ENCODE results near the gene SAMD4A.
A peak's percentile ranks its signal among the peaks of the same experiment; 100 is the strongest.

Gene SAMD4A

DNA sequence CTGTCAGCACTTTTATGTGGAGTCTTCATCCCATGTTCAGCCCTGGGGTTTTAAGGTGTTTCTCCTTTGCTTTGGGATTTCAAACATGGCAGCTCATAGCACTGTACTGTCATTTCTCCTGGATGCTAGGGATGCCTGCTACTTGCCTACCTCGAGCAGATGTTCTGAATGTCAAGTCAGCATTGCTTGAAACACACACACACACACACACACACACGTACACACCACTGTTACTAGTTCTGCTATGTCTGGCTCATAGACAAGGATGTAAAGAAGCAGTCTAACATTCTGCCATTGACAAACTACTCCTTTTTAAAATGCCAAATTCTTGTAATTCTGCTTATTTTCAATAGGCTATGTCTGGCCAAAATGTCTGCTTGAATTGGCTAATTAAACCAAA is 72.7 kb downstream of the SAMD4A start:
- TF ChIP-seq, protein P1, sequence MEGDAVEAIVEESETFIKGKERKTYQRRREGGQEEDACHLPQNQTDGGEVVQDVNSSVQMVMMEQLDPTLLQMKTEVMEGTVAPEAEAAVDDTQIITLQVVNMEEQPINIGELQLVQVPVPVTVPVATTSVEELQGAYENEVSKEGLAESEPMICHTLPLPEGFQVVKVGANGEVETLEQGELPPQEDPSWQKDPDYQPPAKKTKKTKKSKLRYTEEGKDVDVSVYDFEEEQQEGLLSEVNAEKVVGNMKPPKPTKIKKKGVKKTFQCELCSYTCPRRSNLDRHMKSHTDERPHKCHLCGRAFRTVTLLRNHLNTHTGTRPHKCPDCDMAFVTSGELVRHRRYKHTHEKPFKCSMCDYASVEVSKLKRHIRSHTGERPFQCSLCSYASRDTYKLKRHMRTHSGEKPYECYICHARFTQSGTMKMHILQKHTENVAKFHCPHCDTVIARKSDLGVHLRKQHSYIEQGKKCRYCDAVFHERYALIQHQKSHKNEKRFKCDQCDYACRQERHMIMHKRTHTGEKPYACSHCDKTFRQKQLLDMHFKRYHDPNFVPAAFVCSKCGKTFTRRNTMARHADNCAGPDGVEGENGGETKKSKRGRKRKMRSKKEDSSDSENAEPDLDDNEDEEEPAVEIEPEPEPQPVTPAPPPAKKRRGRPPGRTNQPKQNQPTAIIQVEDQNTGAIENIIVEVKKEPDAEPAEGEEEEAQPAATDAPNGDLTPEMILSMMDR (conservative IDR thresholded peaks at IDR 0.05; ENCODE audit: low read depth, low read length): no peak
- H3K4me3 ChIP-seq (ENCODE audit: low read length): no peak overlapping the region
- no peak for DNase-seq (ENCODE audit: low read depth)

DNA sequence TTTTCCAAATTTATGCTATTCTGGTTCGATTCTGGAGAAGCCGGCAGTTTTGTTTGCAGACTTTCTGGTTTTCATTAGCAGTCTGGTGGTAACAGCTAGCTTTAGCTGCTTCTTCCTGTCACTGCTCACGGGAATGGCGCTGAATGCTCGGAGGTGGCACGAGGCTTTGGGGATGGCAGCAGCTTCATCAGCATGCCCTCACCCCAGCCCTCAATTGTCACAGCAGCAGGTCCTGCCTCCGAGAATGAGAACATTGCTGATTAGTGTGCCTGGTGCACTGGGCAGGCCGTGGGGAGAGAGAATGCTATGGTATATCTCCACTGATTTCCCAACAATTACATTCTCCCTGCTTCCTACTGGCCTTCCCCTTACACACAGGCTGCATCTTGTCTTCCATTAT is 73.6 kb downstream of the SAMD4A start:
- no peak for DNase-seq (ENCODE audit: low read depth)
- no peak overlapping the region for H3K4me3 ChIP-seq (ENCODE audit: low read length)
- TF ChIP-seq, protein P1 (conservative IDR thresholded peaks at IDR 0.05; ENCODE audit: low read depth, low read length): no peak

DNA sequence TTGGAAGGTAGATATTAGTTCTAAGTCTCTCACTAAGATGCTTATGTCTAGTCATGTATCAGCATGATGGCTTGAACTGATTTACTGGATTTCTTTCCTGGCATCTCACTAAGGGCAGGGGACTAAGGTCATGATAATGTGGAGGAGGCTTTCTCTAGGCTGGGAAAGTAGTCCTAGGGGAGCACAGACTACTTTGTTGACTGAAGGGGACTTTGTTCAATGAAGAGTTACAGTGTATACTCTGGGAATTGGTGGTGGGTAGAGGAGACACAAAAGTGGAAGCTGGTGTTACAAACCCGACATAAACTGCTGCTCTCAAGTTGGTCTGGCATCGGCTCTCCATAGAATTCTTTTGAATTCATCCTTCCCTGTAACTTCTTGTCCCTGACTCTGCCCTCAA is 75.2 kb downstream of the SAMD4A start:
- no peak overlapping the region for H3K4me3 ChIP-seq (ENCODE audit: low read length)
- TF ChIP-seq, protein P1 (conservative IDR thresholded peaks at IDR 0.05; ENCODE audit: low read depth, low read length): no peak
- DNase-seq (ENCODE audit: low read depth): no peak

DNA sequence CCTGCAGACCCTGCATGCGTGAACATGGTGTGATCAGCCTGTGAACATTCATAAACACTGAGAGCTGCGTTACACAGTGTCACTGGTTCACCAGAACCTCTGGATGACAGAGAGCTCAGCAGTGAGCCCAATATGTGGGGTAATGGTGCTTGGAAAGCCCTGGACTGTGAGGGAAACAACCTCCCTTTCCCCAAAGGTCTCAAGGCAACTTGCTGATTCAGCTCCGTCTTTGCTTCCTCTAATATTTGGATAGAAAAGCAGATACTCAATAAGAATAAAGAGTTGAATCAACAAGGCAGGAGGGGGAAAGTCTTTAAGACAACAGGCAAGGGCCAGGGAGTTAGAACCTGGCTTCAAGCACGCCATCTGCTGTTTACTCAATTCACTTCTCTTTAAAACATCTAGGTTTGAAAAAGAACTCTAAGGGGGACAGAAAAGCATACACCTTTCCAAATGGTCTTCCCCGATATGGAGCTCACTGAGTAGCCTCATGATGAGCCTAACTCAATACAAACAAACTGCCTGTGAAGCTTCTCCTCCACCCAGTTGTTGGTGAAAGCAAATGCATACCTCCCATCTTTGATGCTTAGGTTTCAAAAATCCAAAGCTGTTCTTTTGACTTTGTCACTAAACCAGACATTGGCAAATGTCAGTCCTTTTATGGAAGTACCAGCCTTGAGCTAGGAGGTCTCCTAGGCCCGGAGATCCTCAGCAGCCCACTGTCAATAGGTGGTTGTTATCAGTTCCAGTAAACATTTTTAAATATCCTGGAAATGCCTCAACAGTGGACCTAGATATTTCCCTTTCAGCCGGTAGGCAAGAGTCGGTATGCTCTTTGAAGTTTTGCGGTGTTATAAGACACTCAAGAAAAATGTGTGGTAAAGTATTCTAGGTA is 76.1 kb downstream of the SAMD4A start:
- no peak overlapping the region for H3K4me3 ChIP-seq (ENCODE audit: low read length)
- DNase-seq (ENCODE audit: low read depth): no peak
- TF ChIP-seq, protein P1 (conservative IDR thresholded peaks at IDR 0.05; ENCODE audit: low read depth, low read length): peak; percentile 43

DNA sequence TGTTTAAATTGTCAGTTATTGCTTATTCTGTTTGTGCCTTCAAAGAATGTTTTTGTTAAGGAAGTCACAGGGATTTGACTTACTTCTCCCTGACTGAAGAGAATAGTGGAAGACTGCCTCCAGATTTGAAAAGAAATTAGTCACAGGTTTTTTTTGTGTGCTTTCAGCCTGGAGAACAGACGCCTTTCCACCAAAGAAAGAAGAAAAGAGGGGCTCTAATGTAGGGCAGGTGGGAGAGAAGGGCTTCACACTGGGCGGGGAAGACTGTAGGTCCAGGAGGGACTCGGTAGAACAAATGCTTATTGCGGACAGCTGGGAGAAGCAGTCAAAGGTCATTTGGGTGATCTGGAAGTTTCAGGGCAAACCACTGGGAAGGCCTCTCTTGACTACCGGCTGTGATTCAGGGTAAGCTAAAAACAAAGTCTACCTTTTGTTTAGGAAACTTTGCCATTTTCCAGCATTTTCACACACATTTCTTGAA is 76.8 kb downstream of the SAMD4A start:
- TF ChIP-seq, protein P1 (conservative IDR thresholded peaks at IDR 0.05; ENCODE audit: low read depth, low read length): no peak
- H3K4me3 ChIP-seq (ENCODE audit: low read length): no peak overlapping the region
- DNase-seq (ENCODE audit: low read depth): no peak

DNA sequence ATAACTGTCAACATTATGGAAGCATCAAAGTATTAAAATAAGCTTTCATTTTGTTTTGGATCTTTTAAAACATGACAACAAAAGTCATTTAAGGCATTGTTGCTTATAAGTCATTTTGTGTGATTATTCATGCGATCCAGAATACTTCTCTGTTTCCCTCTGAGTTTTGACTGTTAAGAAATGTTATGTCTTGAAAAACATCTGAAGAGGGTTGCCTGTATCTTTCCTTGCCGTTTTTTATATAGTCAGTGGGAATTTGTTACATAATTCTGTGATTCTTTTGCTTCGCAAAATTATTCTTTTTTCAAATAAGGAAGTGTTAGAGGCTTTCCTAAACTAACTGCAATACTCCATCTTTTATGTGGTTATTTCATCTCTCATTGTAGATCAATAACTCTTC is 78.7 kb downstream of the SAMD4A start:
- no peak overlapping the region for H3K4me3 ChIP-seq (ENCODE audit: low read length)
- TF ChIP-seq, protein P1 (conservative IDR thresholded peaks at IDR 0.05; ENCODE audit: low read depth, low read length): no peak
- no peak for DNase-seq (ENCODE audit: low read depth)

DNA sequence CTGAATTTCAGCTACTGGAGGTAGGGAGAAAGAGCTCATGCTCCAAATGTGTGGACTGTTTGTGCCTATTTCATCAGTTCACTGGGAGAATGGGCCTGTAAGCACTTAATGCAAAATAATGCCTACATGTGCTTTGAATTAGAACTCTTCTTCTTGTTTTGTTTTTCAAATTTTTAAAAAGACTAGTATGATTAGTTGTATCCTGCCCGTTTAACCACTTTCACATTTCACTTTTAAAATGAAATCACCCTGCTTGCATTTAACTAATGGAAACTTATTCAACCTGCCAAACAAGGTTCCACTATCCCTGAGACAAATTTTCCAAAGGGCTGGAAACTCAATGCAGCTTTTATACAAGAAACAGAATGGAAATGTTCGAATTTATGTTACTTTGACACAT is 79.7 kb downstream of the SAMD4A start:
- DNase-seq (ENCODE audit: low read depth): no peak
- TF ChIP-seq, protein P1 (conservative IDR thresholded peaks at IDR 0.05; ENCODE audit: low read depth, low read length): no peak

More for the DNA sequence above, 79.7 kb downstream of the SAMD4A start:
- H3K4me3 ChIP-seq (ENCODE audit: low read length): no peak overlapping the region

All from retinal pigment epithelial cell (primary cell).